Ovary (tissue), 3 donors: ENCODE results near the gene SMOC2.

Experiments
- CTCF ChIP-seq, 3 donors: fragments of 450-650 bp in 2 of 3; fragments of 200-600 bp in 1 of 3; IDR thresholded peaks; one replicate each; pipeline versions ENCODE4 v1.5.1 to v1.8.0; 2016 to 2022; ENCODE audit warnings: antibody characterized with exemption in 3 of 3, mild to moderate bottlenecking in 1 of 3
- POLR2A ChIP-seq: fragments of 450-650 bp; IDR thresholded peaks from one replicate; pipeline ENCODE4 v1.6.1; 2017; ENCODE audit warnings: antibody characterized with exemption, mild to moderate bottlenecking, moderate library complexity
- donor health status: DM: no; HTN: no; CAD: no.

- TF ChIP-seq CTCF (IDR thresholded peaks at IDR 0.05) (no peak), POLR2A (no peak)
Measured at GRCh38 chr6:168526841-168527281, 85.9 kb downstream of the SMOC2 start.
